Hepatocyte (in vitro differentiated cells): ENCODE data around the gene PPP2R5B. TPM values are rescaled to one million over a fixed set of nuclear protein-coding genes. Genes with fewer than 3 reads are reported as not detected.

Experiments
- DNase-seq: peaks from one replicate; pipeline ENCODE4 v3.0.0-alpha.2; 2016; ENCODE audit warnings: low spot score
- H2AFZ ChIP-seq: fragments of 200-600 bp; sonication (generic); 2 replicates; pipeline ENCODE4 v1.6.0; 2016; ENCODE audit warnings: antibody characterized with exemption, mild to moderate bottlenecking
- H3K27ac ChIP-seq: fragments of 200-600 bp; sonication (generic); 2 replicates; pipeline ENCODE4 v1.5.1; 2016; ENCODE audit warnings: mild to moderate bottlenecking
- H3K27me3 ChIP-seq: fragments of 200-600 bp; sonication (generic); 2 replicates; pipeline ENCODE4 v1.6.1; 2016
- H3K36me3 ChIP-seq: fragments of 200-600 bp; sonication (generic); replicated peaks from 2 replicates; pipeline ENCODE4 v1.5.1; 2016; ENCODE audit warnings: low read depth; ENCODE audit not compliant: insufficient read depth
- H3K4me1 ChIP-seq: fragments of 200-600 bp; sonication (generic); 2 replicates; pipeline ENCODE4 v1.5.1; 2016; ENCODE audit warnings: mild to moderate bottlenecking, moderate library complexity; ENCODE audit not compliant: insufficient read depth
- H3K4me2 ChIP-seq: fragments of 200-600 bp; sonication (generic); 2 replicates; pipeline ENCODE4 v1.6.0; 2016
- H3K4me3 ChIP-seq: fragments of 200-600 bp; sonication (generic); 2 replicates; pipeline ENCODE4 v1.5.1; 2016; ENCODE audit warnings: mild to moderate bottlenecking
- H3K79me2 ChIP-seq: fragments of 200-600 bp; sonication (generic); 2 replicates; pipeline ENCODE4 v1.6.0; 2017; ENCODE audit warnings: mild to moderate bottlenecking
- H3K9me2 ChIP-seq: fragments of 200-600 bp; sonication (generic); replicated peaks from 2 replicates; pipeline ENCODE4 v1.6.0; 2017; ENCODE audit warnings: mild to moderate bottlenecking; ENCODE audit not compliant: insufficient read depth
- H3K9me3 ChIP-seq: fragments of 200-600 bp; sonication (generic); 2 replicates; pipeline ENCODE4 v1.5.1; 2016; ENCODE audit warnings: low read depth, mild to moderate bottlenecking
- H4K20me1 ChIP-seq: fragments of 200-600 bp; sonication (generic); 2 replicates; pipeline ENCODE4 v1.6.0; 2016; ENCODE audit warnings: mild to moderate bottlenecking; ENCODE audit not compliant: insufficient read depth, poor library complexity, severe bottlenecking
- CTCF ChIP-seq: fragments of 200-600 bp; sonication (generic); IDR thresholded peaks from 2 replicates; pipeline ENCODE4 v1.5.1; 2016; ENCODE audit warnings: antibody characterized with exemption, mild to moderate bottlenecking; ENCODE audit not compliant: poor library complexity
- EZH2 ChIP-seq: fragments of 200-600 bp; sonication (generic); IDR thresholded peaks from 2 replicates; pipeline ENCODE4 v1.6.1; 2016; ENCODE audit warnings: antibody characterized with exemption, mild to moderate bottlenecking, borderline replicate concordance
- EZH2phosphoT487 ChIP-seq: fragments of 200-600 bp; sonication (generic); IDR thresholded peaks from one replicate; pipeline ENCODE4 v1.6.1; 2018; ENCODE audit warnings: antibody characterized with exemption, mild to moderate bottlenecking, low read depth, moderate library complexity; ENCODE audit not compliant: unreplicated experiment, severe bottlenecking
- WGBS: methylation state at CpG from one replicate; pipeline ENCODE4 v1.1.6; 2016; ENCODE audit warnings: low lambda C conversion rate; ENCODE audit errors: missing lambda C conversion rate; 5-methylcytosine and 5-hydroxymethylcytosine counted together
- polyA plus RNA-seq: library from polyadenylated mRNA; unstranded; fragments of >200 nt; fragmentation: Nextera tagmentation; extraction: Ambion mirVana; gene quantifications from 2 replicates; pipeline ENCODE4 v1.2.1, GENCODE V29; 2016
- total RNA-seq: library from RNA; depleted of rRNA; stranded (reverse); fragments of >200 nt; gene quantifications from 2 replicates; pipeline ENCODE4 v1.2.3, GENCODE V29; 2014

PPP2R5B gene
- total and polyA plus RNA-seq, 2 experiments from 2014 or later = 16.9 to 19.5 TPM

- TF ChIP-seq EZH2 (no peak), CTCF (no peak), EZH2phosphoT487 (no peak)
- peaks cover 10% of the 10 kb centered on the region for H3K79me2 ChIP-seq
- H4K20me1 ChIP-seq = no peaks in the 10 kb centered on the region
- no peaks in the 10 kb centered on the region for H3K9me2 ChIP-seq
- 96% methylated on average over 11 of the region's 11 CpGs for WGBS
- DNase-seq = no peak
- H3K27ac ChIP-seq = no peak overlapping the region
- no peaks in the 10 kb centered on the region for H3K9me3 ChIP-seq
- peaks cover 6% of the 10 kb centered on the region for H3K4me1 ChIP-seq
- H3K36me3 ChIP-seq = no peaks in the 10 kb centered on the region
- no peak overlapping the region for H2AFZ ChIP-seq
- no peaks in the 10 kb centered on the region for H3K27me3 ChIP-seq
- H3K4me3 ChIP-seq = no peak overlapping the region
- H3K4me2 ChIP-seq = peak overlapping the region; percentile 89
Observed at GRCh38 chr11:64923151-64923661, 1.3 kb upstream of the PPP2R5B start.

GRCh38 chr11:64924910-64925284 lies 408 bp downstream of the PPP2R5B start:
- H3K9me2 ChIP-seq = no peaks in the 10 kb centered on the region
- no peaks in the 10 kb centered on the region for H4K20me1 ChIP-seq
- peak overlapping the region; percentile 89 for H3K4me2 ChIP-seq
- DNase-seq = peak; percentile 34
- H3K27me3 ChIP-seq = no peaks in the 10 kb centered on the region
- TF ChIP-seq EZH2 = no peak
- TF ChIP-seq CTCF = no peak
- no peak for TF ChIP-seq EZH2phosphoT487
- peak overlapping the region; percentile 86 for H2AFZ ChIP-seq
- H3K4me1 ChIP-seq = peaks cover 3% of the 10 kb centered on the region
- WGBS = 0% methylated on average over 19 of the region's 24 CpGs
- H3K4me3 ChIP-seq = peak overlapping the region; percentile 91
- H3K9me3 ChIP-seq = no peaks in the 10 kb centered on the region
- H3K79me2 ChIP-seq = peaks cover 8% of the 10 kb centered on the region
- H3K36me3 ChIP-seq = no peaks in the 10 kb centered on the region
- H3K27ac ChIP-seq = peak overlapping the region; percentile 15

- H4K20me1 ChIP-seq = no peaks in the 10 kb centered on the region
- no peaks in the 10 kb centered on the region for H3K27me3 ChIP-seq
- 83% methylated on average over 14 of the region's 24 CpGs for WGBS
- no peak overlapping the region for H3K27ac ChIP-seq
- no peaks in the 10 kb centered on the region for H3K36me3 ChIP-seq
- peak overlapping the region; percentile 89 for H3K4me2 ChIP-seq
- H3K79me2 ChIP-seq = peaks cover 8% of the 10 kb centered on the region
- H3K4me1 ChIP-seq = peaks cover 3% of the 10 kb centered on the region
- no peaks in the 10 kb centered on the region for H3K9me2 ChIP-seq
- no peaks in the 10 kb centered on the region for H3K9me3 ChIP-seq
- peak; percentile 34 for DNase-seq
- TF ChIP-seq CTCF = no peak
- no peak for TF ChIP-seq EZH2
- no peak for TF ChIP-seq EZH2phosphoT487
- no peak overlapping the region for H2AFZ ChIP-seq
- H3K4me3 ChIP-seq = peak overlapping the region; percentile 91
Observed at GRCh38 chr11:64925536-64926436, 1.3 kb downstream of the PPP2R5B start.
